RCC 7860 (cell line): ENCODE results near the gene KCNH5.

Experiments
- DNase-seq: peaks from one replicate; pipeline ENCODE4 v3.0.0-alpha.2; 2015; ENCODE audit warnings: low spot score
- FAIRE-seq: peaks from 2 replicates; lab custom pipeline; 2012; peaks lifted over from hg19 to GRCh38; lab: Jason Lieb, UNC

KCNH5 gene

GRCh38 chr14:62689733-62690132 is 355.5 kb downstream of the KCNH5 start:
- FAIRE-seq (no peak), DNase-seq (no peak)

- DNase-seq (no peak), FAIRE-seq (no peak)
Observed at GRCh38 chr14:62687818-62688217, 357.4 kb downstream of the KCNH5 start.

- DNase-seq = no peak
- no peak for FAIRE-seq
Observed at GRCh38 chr14:62684376-62684775, 360.9 kb downstream of the KCNH5 start.

- no peak for DNase-seq
- FAIRE-seq = no peak
Observed at GRCh38 chr14:62682208-62682607, 363.1 kb downstream of the KCNH5 start.

- DNase-seq (no peak), FAIRE-seq (no peak)
Observed at GRCh38 chr14:62674563-62675237, 370.6 kb downstream of the KCNH5 start.

GRCh38 chr14:62673014-62673755 is 372.1 kb downstream of the KCNH5 start:
- DNase-seq (no peak), FAIRE-seq (no peak)

GRCh38 chr14:62670526-62670925 is 374.7 kb downstream of the KCNH5 start:
- no peak for DNase-seq
- FAIRE-seq = no peak

GRCh38 chr14:62667421-62667914 is 377.8 kb downstream of the KCNH5 start:
- FAIRE-seq (no peak), DNase-seq (no peak)

- no peak for DNase-seq
- no peak for FAIRE-seq
Observed at GRCh38 chr14:62665286-62665685, 380.0 kb downstream of the KCNH5 start.

GRCh38 chr14:62663456-62663821 is 381.8 kb downstream of the KCNH5 start:
- FAIRE-seq (no peak), DNase-seq (no peak)

- FAIRE-seq (no peak), DNase-seq (no peak)
Observed at GRCh38 chr14:62662811-62663455, 382.3 kb downstream of the KCNH5 start.

GRCh38 chr14:62661818-62662217 is 383.4 kb downstream of the KCNH5 start:
- FAIRE-seq = no peak
- no peak for DNase-seq

GRCh38 chr14:62658631-62659030 is 386.6 kb downstream of the KCNH5 start:
- FAIRE-seq = no peak
- no peak for DNase-seq

GRCh38 chr14:62657376-62657775 is 387.9 kb downstream of the KCNH5 start:
- FAIRE-seq (no peak), DNase-seq (no peak)

- DNase-seq = no peak
- no peak for FAIRE-seq
Observed at GRCh38 chr14:62655166-62655565, 390.1 kb downstream of the KCNH5 start.

GRCh38 chr14:62654641-62655040 is 390.6 kb downstream of the KCNH5 start:
- DNase-seq (no peak), FAIRE-seq (no peak)
